ENCODE results near the gene STXBP1.

DNA sequence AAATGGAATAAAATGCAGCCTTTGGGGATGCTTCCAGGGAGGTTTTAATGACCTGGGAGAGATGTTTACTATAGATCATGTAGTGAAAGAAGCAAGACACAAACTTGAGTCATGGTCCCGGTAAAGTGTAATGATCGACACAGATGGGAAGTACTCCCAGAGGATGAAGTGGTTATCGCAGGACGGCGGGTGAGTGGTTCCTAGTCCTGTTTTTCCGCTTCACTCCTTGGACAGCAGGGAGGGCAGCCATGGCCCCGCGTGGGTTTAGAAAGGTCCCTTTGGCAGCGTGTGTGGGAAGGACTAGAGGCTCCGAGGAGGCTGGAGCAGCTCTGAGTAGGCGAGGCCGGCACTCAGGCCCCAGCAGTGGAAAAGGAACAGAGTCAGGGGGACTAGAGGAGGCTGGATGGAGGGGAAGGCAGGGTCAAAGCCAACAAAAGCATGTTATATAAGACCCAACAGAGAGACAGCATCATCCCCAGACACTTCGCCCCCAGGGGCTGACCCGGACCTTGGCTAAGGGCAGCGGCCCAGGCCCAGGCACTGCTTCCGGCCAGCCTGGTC is 49.2 kb upstream of the STXBP1 start:
- TF ChIP-seq, protein P1, sequence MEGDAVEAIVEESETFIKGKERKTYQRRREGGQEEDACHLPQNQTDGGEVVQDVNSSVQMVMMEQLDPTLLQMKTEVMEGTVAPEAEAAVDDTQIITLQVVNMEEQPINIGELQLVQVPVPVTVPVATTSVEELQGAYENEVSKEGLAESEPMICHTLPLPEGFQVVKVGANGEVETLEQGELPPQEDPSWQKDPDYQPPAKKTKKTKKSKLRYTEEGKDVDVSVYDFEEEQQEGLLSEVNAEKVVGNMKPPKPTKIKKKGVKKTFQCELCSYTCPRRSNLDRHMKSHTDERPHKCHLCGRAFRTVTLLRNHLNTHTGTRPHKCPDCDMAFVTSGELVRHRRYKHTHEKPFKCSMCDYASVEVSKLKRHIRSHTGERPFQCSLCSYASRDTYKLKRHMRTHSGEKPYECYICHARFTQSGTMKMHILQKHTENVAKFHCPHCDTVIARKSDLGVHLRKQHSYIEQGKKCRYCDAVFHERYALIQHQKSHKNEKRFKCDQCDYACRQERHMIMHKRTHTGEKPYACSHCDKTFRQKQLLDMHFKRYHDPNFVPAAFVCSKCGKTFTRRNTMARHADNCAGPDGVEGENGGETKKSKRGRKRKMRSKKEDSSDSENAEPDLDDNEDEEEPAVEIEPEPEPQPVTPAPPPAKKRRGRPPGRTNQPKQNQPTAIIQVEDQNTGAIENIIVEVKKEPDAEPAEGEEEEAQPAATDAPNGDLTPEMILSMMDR (conservative IDR thresholded peaks at IDR 0.05; ENCODE audit: low read depth in 2 of 2): no peak
- TF ChIP-seq POLR2AphosphoS5 (IDR thresholded peaks at IDR 0.05; ENCODE audit: low read depth): no peak
- no peak for TF ChIP-seq EZH2 (IDR thresholded peaks at IDR 0.05; ENCODE audit: low read depth, unreplicated experiment)
- no peak for TF ChIP-seq CREB1 (CRISPR knock-in tag; IDR thresholded peaks at IDR 0.05; ENCODE audit: low read depth)

Data from GM23338 (cell line).